Fibroblast of skin of left quadriceps (primary cell): ENCODE data around the gene GRID1.

Source experiments
- DNase-seq, 2 experiments: peaks; one replicate each; pipeline ENCODE4 v3.0.0-alpha.2; 2013; ENCODE audit warnings: low read depth in 2 of 2

The GRID1 gene

GRCh38 chr10:86266446-86267242, 100.0 kb downstream of the GRID1 start:
- no peak for DNase-seq

- DNase-seq, result no peak
These were observed 100.7 kb downstream of the GRID1 start for GRCh38 chr10:86265895-86266259.

- no peak for DNase-seq
These were observed 101.2 kb downstream of the GRID1 start for GRCh38 chr10:86265236-86265894.

GRCh38 chr10:86264481-86265231, 101.9 kb downstream of the GRID1 start:
- DNase-seq, result no peak

GRCh38 chr10:86263907-86264306, 102.7 kb downstream of the GRID1 start:
- DNase-seq, result no peak

GRCh38 chr10:86263209-86263608, 103.4 kb downstream of the GRID1 start:
- no peak for DNase-seq

GRCh38 chr10:86262688-86263181, 103.9 kb downstream of the GRID1 start:
- no peak for DNase-seq

GRCh38 chr10:86261941-86262687, 104.5 kb downstream of the GRID1 start:
- DNase-seq, result no peak

- no peak for DNase-seq
These were observed 105.1 kb downstream of the GRID1 start for GRCh38 chr10:86261470-86261869.

GRCh38 chr10:86260564-86260963, 106.0 kb downstream of the GRID1 start:
- DNase-seq, result no peak

GRCh38 chr10:86259901-86260562, 106.6 kb downstream of the GRID1 start:
- DNase-seq, result no peak

- no peak for DNase-seq
These were observed 107.7 kb downstream of the GRID1 start for GRCh38 chr10:86258941-86259340.

GRCh38 chr10:86258499-86258898, 108.1 kb downstream of the GRID1 start:
- no peak for DNase-seq

- DNase-seq, result no peak
These were observed 108.9 kb downstream of the GRID1 start for GRCh38 chr10:86257683-86258082.

GRCh38 chr10:86256690-86257315, 109.8 kb downstream of the GRID1 start:
- no peak for DNase-seq

- no peak for DNase-seq
These were observed 111.0 kb downstream of the GRID1 start for GRCh38 chr10:86255405-86256251.

GRCh38 chr10:86254526-86255174, 111.9 kb downstream of the GRID1 start:
- DNase-seq, result no peak

- no peak for DNase-seq
These were observed 112.5 kb downstream of the GRID1 start for GRCh38 chr10:86254081-86254480.
